H7 (cell line): Measurements from ENCODE around the gene LRRC55. TPM values are rescaled to one million over a fixed set of nuclear protein-coding genes. Genes with fewer than 3 reads are reported as not detected.
A peak's percentile ranks its signal among the peaks of the same experiment; 100 is the strongest.

Experiments used
- DNase-seq: peaks from one replicate; pipeline ENCODE4 v3.0.0; 2012
- H3K27me3 ChIP-seq: 2 replicates; pipeline ENCODE4 v1.6.0; 2011; ENCODE audit warnings: mild to moderate bottlenecking, low read length; ENCODE audit not compliant: control insufficient read depth, insufficient read depth
- H3K36me3 ChIP-seq: replicated peaks from 2 replicates; pipeline ENCODE4 v1.5.1; 2011; ENCODE audit warnings: low read length; ENCODE audit not compliant: control insufficient read depth, insufficient read depth
- H3K4me3 ChIP-seq: 2 replicates; pipeline ENCODE4 v1.5.1; 2011; ENCODE audit warnings: low read depth, mild to moderate bottlenecking, control low read depth, low read length, moderate library complexity; ENCODE audit not compliant: insufficient read depth
- total RNA-seq: library from RNA; depleted of rRNA; stranded (reverse); fragments of >200 nt; shearing (Covaris generic); gene quantifications from 2 replicates; pipeline ENCODE4 v1.2.3, GENCODE V29; 2014

The LRRC55 gene
- total RNA-seq, 1 experiment from 2014 or later = 0.10 TPM

DNA sequence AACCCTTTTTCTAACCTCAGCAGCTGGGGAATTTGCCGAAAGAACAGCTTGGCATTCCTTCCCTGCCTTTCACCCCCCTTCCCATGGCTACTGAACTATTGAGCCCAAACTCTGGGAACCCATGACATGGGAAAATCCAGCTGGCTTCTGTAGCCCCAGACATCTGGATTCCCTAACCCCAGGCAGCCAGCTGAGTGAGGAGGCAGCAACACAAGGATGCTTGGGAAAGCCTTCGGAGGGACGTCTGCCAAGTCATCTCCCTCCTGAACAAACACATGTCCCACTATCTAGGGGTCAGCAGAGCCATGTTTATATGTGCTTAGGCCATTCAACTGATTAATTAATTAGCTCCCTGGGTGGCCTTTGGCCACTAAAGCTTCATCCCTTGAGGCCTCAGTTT is 21.6 kb downstream of the LRRC55 start:
- DNase-seq = no peak
- no peaks in the 10 kb centered on the region for H3K36me3 ChIP-seq
- no peak overlapping the region for H3K4me3 ChIP-seq
- H3K27me3 ChIP-seq = no peaks in the 10 kb centered on the region

GRCh38 chr11:57203882-57204480 is 22.2 kb downstream of the LRRC55 start:
- H3K36me3 ChIP-seq = no peaks in the 10 kb centered on the region
- H3K4me3 ChIP-seq = no peak overlapping the region
- H3K27me3 ChIP-seq = no peaks in the 10 kb centered on the region
- no peak for DNase-seq

- no peak overlapping the region for H3K4me3 ChIP-seq
These were observed 23.4 kb downstream of the LRRC55 start for GRCh38 chr11:57205041-57205641.

GRCh38 chr11:57207168-57207567 is 25.4 kb downstream of the LRRC55 start:
- Histone ChIP-seq H3K36me3 (no peaks in the 10 kb centered on the region), H3K27me3 (no peaks in the 10 kb centered on the region), H3K4me3 (no peak overlapping the region)
- no peak for DNase-seq

More at GRCh38 chr11:57205041-57205641, 23.4 kb downstream of the LRRC55 start:
- no peaks in the 10 kb centered on the region for H3K27me3 ChIP-seq
- DNase-seq = peak; percentile 68
- no peaks in the 10 kb centered on the region for H3K36me3 ChIP-seq

DNA sequence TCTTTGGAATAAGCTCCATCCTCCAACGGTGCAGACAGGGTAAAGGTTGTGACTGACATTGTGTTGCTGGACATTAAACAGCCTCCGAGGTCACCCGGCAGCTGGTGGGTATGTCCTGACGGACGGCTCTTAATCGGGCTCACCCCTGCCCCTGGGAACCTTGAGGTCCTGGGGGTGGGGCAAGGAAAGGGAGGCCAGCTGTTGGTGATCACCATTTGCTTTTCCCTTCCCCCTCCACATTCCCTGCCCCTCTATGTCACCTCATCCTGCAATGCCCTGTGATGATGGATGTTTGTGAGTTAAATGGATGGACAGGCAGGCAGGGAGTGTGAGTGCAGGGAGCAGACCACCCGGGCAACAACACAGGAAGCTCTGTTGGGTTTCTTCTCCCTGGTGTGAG is 29.0 kb downstream of the LRRC55 start:
- no peak for DNase-seq
- no peak overlapping the region for H3K4me3 ChIP-seq
- no peaks in the 10 kb centered on the region for H3K27me3 ChIP-seq
- no peaks in the 10 kb centered on the region for H3K36me3 ChIP-seq

GRCh38 chr11:57213342-57214097 is 31.8 kb downstream of the LRRC55 start:
- no peaks in the 10 kb centered on the region for H3K27me3 ChIP-seq
- H3K36me3 ChIP-seq = no peaks in the 10 kb centered on the region
- H3K4me3 ChIP-seq = peak overlapping the region; percentile 6; the same call in 1 of the 2 replicates
- DNase-seq = peak; percentile 71

GRCh38 chr11:57214098-57214417 is 32.3 kb downstream of the LRRC55 start:
- Histone ChIP-seq H3K4me3 (no peak overlapping the region), H3K27me3 (no peaks in the 10 kb centered on the region), H3K36me3 (no peaks in the 10 kb centered on the region)
- DNase-seq = no peak

- Histone ChIP-seq H3K4me3 (no peak overlapping the region), H3K36me3 (no peaks in the 10 kb centered on the region), H3K27me3 (no peaks in the 10 kb centered on the region)
- no peak for DNase-seq
These were observed 32.7 kb downstream of the LRRC55 start for GRCh38 chr11:57214494-57214893.

DNA sequence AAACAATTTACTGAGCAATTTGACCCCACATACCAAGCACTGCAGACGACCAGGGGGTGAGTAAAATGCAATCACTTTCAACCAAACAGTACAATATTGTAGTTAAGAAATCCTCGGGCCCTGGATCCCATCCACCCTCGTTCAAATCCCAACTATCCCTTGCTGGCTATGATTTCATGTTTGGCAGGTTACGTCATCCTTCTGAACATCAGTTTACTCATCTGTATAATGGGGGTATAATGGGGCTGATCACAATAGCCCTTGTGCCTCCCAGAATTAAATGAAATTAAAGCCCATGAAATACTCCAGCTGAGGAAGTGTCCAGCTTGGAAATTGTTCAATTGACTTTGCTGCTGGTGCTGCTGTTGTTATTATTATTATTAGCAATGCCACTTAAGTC is 34.7 kb downstream of the LRRC55 start:
- Histone ChIP-seq H3K36me3 (no peaks in the 10 kb centered on the region), H3K27me3 (no peaks in the 10 kb centered on the region)
- no peak for DNase-seq

GRCh38 chr11:57217053-57217452 is 35.3 kb downstream of the LRRC55 start:
- Histone ChIP-seq H3K4me3 (no peak overlapping the region), H3K36me3 (no peaks in the 10 kb centered on the region), H3K27me3 (no peaks in the 10 kb centered on the region)
- DNase-seq = no peak

More for the DNA sequence above, 34.7 kb downstream of the LRRC55 start:
- H3K4me3 ChIP-seq = no peak overlapping the region

DNA sequence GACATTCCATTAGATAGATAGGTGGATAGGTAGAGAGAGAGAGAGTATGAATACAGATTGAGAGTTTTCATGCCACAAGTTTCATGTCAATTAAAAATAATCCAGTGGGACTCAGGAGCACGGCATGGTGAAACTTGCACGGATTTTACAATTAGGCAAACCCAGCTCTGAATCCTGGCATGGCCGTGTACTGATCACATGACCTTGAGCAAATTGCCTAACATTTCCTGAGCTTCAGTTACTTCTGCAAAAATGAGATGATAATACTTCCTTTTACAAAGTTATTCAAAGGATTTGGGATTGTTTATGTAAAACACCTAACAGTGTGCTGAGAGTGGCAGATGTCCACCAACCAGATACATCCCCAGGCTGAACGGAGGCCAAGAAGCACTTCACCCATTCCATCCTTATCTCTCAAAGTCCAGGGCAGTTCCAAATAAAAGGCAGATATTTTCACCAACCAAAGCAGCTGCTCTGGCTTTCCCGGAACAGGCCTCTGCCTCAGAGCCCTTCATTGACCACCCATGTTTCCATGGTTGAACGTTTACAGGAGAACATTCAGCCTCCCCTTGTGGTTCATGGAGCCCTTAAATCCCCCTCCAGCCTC is 37.4 kb downstream of the LRRC55 start:
- Histone ChIP-seq H3K4me3 (no peak overlapping the region), H3K27me3 (no peaks in the 10 kb centered on the region), H3K36me3 (no peaks in the 10 kb centered on the region)
- no peak for DNase-seq

DNA sequence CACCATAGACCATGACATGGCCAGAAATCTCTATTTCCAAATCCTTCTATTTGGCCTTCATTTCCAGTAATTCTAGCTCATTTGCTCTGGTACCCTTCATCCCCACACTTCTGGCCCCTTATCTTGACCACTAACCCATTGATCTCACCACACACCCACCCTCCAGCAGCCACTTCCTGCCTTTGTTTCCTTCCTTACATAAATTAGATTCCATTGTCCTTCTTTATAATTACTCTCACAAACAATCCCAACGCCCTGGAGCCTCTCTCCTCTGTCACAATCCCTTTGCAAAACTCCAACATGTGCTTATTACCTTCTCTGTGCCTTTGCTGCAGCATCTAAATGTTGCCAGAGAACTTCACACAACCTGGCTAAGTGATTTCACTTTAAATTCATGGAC is 40.5 kb downstream of the LRRC55 start:
- Histone ChIP-seq H3K36me3 (no peaks in the 10 kb centered on the region), H3K27me3 (no peaks in the 10 kb centered on the region), H3K4me3 (no peak overlapping the region)
- DNase-seq = no peak

GRCh38 chr11:57223601-57224000 is 41.8 kb downstream of the LRRC55 start:
- H3K4me3 ChIP-seq = no peak overlapping the region
- DNase-seq = no peak
- no peaks in the 10 kb centered on the region for H3K27me3 ChIP-seq
- H3K36me3 ChIP-seq = no peaks in the 10 kb centered on the region

GRCh38 chr11:57224128-57224527 is 42.4 kb downstream of the LRRC55 start:
- no peaks in the 10 kb centered on the region for H3K36me3 ChIP-seq
- DNase-seq = no peak
- H3K4me3 ChIP-seq = no peak overlapping the region

DNA sequence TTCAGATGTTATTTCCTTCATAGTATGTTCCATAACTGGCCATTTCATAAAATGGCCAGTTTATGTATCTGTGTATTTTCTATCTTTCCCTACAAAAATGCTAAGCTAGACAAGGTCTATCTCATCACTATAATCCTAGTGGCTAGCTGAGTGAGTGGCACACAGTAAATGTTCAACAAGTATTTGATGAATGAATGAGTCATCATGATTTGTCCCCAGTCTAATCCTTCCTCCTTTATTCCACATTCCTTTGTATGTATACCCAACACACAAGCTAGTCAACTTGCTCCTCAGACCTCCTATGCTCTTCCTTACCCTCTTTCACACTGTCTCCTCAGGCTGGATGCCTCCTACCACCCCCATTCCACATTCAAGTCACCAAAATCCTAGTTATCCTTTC is 42.8 kb downstream of the LRRC55 start:
- DNase-seq = no peak
- H3K4me3 ChIP-seq = no peak overlapping the region
- no peaks in the 10 kb centered on the region for H3K27me3 ChIP-seq
- H3K36me3 ChIP-seq = no peaks in the 10 kb centered on the region

More at GRCh38 chr11:57224128-57224527, 42.4 kb downstream of the LRRC55 start:
- H3K27me3 ChIP-seq = no peaks in the 10 kb centered on the region
